Skeletal muscle cell (primary cell): ENCODE measurements around the gene NLRP9.

Source experiments
- DNase-seq: peaks from one replicate; pipeline ENCODE4 v3.0.0-alpha.2; 2010; ENCODE audit warnings: low read depth
- H3K4me3 ChIP-seq: 2 replicates; pipeline ENCODE4 v1.5.1; 2011; ENCODE audit warnings: low read depth, mild to moderate bottlenecking, control low read depth, low read length, moderate library complexity

The NLRP9 gene

DNA sequence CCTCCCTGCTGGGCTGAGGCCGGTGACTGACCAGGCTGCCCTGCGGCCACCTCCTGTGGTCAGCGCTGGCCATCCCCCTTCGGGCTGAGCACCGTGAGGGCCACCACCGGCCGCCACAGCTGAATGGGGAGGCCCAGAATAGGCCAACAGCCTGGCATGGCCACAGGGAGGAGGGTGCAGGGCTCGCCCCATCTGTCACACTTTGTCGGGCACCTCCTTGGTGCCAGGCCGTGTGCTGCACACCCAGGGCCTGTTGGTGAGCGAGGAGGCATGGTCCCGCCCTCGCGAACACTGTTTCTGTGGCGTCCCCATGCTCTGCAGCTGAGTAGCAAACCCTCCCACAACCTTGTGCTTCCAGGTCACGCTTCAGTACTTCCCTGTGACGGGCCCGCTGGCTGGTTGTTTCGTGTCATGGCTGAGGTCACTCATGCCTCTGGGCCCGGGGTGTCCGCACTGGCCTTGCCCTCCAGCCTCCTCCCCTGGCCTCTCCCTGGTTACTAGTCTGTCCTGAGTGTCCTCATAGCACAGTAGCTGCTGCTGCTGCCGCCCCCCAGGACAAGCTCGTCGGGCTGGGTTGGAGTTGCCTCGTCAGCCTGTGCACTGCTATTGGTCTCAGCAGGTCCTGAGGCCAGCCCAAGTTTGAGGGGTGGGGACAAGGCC is 48.0 kb downstream of the NLRP9 start:
- DNase-seq, result no peak
- no peak overlapping the region for H3K4me3 ChIP-seq

DNA sequence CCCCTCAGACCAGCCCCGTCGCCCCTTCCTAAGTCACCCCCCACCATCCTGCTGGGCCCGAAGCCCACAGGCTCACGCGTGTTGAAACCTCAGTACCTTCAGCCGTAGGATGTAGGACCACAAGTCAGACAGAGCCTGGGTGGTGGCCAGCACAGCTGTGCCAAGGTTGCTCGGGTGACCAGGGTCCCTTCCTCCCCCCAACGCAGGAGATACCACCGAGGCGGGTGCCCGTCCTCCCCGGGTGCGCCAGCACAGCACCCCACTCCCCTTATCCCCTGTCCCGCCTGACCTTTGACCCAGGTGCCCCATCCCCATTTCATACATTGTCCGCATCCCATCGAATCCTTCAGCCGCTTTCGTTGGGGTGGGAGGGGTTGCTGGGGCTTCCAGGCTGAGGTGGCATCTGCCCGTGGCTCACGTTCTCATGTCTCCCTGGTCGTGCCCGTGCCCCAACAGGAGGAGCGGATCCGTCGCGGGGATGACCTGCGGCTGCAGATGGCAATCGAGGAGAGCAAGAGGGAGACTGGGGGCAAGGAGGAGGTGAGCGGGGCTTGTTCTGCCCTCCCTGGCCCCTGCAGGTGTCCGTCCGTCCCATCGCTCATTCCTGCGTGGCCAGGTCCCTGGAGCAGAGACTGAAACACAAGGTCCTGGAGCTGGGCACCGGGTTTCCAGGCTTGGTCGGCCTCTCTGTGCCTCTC is 48.6 kb downstream of the NLRP9 start:
- DNase-seq, result no peak
- H3K4me3 ChIP-seq, result no peak overlapping the region

DNA sequence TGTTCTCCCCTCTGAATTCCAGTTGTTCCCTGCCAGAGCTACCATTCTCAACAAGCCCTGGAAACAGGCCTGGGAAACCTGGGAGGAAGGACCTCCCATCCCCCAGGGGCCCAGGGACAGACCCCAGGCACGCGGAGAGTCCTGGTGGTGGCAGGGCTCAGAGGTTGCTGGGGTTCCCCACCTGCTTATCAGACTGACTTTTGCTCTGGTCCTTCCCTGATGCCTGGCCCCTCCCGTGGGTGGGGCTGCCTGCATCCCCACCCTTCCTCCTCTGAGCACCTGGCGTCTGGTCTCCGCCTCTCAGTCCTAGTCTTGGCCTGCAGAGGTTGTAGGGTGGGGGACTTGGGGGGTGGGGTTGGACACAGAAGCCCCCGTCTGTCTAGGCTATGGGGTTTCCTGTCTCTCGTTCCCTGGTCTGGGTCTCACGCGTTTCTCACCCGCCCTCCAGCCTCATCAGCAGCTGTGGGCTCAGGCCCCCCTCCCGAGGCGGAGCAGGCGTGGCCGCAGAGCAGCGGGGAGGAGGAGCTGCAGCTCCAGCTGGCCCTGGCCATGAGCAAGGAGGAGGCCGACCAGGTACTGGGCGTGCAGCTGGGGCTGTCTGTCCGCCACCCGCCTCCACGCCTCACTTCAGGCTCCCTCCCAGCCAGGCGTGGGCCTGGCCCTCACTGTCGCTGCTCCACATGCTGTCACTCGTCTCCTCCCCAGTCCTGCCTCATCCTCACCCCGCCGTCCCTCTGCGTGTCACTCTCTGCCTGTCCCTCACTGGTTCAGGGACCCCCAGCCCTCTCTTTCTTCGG is 49.6 kb downstream of the NLRP9 start:
- no peak overlapping the region for H3K4me3 ChIP-seq
- DNase-seq, result no peak

DNA sequence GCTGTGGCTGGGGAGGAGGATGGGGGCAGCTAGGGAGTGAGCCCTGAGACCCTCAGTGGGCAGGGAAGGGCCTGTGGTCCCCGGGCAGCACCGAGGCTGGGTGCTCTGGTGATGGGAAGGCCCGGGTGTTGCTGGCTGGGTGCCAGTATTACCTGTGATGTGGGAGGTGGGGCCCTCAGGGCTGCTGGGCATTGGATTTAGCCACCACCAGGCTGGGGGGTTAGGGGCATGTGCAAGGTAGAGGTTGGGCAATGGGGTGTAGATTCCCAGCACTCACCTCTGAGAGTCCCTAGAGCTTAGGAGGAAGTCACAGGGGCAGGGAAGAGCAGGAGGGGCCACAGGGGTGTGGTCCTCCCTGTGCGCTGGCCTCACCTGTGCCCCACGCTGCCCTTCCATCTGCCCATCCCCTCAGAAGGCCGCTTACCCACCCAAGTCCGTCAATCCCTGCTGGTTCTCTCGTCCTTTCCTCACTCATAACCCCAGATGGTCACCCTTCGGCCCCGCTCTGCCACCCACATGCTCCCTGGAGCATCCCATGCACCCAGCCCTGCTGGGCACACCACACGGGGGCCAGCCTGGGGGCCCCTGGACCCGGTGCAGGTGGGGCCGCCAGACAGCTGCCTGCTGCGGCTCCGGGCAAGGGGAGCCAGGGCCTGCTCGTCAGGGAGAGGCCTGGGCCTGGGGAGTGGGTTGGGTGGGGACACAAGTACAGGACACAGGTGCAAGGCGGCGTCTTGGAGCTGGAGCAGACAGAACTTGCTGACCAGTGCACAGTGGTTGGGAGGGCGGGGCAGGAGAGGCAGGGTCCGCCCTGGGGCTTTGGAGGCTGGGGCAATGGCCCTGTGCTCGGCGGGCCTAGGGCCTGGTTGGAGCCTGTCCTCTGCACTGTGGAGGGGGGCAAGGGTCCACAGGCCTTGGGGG is 50.7 kb downstream of the NLRP9 start:
- H3K4me3 ChIP-seq, result no peak overlapping the region
- no peak for DNase-seq

DNA sequence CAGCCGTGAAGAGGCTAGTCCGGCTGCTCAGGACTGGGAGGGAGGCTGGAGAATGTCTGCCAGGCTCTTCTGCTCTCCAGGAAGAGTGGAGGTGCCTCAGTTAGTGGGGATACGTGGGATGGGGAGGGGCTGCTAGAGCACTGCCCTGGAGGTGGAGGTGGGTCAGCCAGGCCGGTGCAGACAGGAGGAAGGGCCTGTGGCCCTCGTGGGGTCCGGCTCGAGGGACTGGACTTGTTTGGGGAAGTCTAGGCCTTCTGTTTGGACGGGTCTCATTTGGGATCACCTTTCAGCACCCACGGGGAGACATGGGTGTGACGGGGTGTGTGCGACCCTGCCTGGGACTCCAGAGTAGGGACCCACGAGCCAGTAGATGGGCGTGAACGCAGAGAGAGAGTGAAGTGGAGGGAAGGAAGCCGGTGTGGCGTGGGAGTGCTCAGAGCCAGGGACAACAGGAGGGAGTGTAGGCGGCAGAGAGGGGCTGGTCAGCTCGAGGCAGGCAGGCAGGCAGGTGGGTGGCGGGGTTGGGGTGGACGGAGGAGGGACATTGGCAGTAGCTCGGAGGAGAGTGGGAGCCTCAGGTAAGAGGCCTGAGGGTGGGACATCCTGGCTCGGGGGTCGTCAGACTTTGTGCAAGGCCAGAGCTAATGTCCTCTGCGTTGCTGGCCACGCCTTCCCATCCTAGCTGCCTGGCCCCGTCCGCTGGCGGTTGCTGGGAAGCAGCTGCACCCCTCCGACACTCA is 51.7 kb downstream of the NLRP9 start:
- no peak overlapping the region for H3K4me3 ChIP-seq
- DNase-seq, result no peak

DNA sequence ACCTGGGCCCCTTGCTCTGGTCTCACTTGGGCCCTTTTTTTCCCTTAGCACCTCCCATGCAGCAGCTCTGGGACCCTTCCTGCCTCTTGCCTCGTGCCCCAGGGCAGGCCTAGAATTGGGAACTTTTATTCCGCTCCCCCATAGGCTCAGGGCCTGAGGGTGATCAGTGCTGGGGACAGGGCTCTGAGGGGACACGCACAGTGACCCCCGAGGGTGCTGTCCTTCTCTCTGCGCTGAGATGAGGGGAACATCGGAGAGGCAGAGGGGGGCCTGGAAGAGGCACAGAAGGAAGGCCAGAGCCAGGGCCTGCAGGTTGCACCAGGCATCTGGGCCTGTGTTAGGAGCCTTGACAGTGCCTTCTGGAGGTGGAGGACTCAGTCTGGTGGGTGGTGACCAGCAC is 52.4 kb downstream of the NLRP9 start:
- no peak for DNase-seq
- H3K4me3 ChIP-seq, result no peak overlapping the region

DNA sequence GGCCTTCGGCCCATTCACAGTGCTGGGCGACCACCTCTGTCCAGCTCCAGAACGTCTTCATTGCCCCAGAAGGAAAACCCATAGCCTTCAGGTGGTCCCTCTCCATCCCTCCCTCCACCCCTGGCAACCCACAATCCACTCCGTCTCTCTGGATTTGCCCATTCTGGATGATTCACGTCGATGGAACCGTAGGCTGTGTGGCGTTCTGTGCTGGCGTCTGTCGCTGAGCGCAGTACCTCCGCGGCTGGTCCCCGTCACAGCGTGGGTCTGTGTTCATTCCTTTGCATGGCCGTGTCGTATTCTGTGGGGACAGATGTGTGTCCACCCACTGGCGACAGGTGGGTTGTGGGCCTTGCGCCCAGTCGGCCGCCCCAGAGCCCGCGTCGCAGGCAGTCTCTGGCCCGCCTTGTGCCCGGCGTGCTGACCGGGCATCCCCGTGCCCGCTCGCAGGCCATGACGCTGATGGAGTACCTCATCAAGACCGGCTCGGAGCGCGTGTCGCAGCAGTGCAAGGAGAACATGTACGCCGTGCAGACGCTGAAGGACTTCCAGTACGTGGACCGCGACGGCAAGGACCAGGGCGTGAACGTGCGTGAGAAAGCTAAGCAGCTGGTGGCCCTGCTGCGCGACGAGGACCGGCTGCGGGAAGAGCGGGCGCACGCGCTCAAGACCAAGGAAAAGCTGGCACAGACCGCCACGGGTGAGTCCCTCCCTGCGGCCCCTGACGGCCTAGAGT is 53.1 kb downstream of the NLRP9 start:
- no peak overlapping the region for H3K4me3 ChIP-seq
- no peak for DNase-seq

DNA sequence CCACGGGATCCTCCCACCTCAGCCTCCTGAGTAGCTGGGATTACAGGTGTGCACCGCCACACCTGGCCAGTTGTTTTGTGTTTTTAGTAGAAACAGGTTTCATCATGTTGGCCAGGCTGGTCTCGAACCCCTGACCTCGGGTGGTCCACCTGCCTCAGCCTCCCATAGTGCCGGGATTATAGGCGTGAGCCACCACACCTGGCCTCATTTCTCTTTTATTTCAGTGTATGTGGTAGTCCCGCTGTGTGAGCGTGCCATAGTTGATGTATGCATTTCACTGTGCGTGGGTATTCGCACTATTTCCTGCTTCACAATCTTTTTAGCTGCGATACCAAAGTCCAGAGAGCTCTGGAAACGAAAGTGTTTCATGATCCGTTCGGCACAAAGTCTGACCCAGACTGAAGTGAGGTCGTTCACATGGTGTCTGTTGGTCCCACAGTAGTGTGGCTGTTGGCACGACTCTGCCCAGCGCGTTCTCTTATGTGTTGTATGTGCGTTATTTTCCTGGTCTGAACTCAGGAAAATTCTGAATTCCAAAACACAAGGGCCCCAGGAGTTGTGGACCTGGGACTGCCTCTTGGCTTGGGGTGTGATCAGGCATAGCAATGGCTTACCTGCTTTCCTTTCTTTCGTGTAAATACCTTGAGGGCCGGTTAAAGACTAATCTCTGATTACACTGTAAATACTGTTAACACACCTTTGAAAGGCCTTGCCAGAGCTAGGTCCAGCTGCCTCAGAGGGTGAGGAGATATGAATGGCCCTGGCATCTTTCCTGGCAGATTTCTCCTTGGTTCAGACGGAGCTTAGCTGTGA is 54.5 kb downstream of the NLRP9 start:
- H3K4me3 ChIP-seq, result no peak overlapping the region
- DNase-seq, result no peak

DNA sequence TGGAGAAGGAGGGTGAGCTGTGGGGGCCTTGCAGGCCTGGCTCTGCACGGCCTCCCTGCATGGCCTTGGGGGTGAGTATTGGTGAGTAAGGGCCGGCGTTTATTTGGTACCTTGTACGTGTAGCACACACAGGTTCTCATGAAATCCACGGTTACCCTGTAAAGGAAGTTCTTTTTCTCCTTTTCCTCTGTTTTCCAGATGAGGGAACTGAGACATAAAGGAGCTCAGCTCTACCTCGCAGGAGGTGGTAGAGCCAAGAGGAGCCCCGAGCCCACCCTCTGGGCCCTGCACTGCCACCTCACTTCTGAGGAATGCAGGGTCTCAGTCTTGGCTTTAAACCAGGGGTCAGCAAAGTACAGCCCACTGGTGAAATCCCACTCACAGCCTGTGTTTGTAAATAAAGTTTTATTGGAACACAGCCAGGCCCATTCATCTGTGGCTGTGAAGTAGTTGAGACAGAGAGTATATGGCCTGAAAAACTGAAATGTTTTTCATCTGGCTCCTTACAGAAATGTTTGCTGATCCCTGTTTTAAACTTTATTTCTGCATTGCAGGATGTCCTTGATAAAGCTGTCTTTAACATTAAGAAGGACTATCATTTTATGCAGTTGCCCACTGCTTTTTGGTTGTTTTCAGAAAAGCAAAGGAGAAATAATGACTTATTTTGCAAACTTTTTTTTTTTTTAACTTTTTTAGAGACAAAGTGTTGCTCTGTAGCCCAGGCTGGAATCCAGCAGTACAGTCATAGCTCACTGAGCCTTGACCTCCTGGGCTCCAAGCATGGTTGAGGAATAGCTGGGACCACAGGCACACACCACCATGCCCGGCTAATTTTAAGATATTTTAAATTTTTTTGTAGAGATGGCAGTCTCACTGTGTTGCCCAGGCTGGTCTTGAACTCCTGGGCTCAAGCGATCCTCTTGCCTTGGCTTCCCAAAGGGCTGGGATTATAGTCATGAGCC is 56.8 kb downstream of the NLRP9 start:
- H3K4me3 ChIP-seq, result no peak overlapping the region
- no peak for DNase-seq

DNA sequence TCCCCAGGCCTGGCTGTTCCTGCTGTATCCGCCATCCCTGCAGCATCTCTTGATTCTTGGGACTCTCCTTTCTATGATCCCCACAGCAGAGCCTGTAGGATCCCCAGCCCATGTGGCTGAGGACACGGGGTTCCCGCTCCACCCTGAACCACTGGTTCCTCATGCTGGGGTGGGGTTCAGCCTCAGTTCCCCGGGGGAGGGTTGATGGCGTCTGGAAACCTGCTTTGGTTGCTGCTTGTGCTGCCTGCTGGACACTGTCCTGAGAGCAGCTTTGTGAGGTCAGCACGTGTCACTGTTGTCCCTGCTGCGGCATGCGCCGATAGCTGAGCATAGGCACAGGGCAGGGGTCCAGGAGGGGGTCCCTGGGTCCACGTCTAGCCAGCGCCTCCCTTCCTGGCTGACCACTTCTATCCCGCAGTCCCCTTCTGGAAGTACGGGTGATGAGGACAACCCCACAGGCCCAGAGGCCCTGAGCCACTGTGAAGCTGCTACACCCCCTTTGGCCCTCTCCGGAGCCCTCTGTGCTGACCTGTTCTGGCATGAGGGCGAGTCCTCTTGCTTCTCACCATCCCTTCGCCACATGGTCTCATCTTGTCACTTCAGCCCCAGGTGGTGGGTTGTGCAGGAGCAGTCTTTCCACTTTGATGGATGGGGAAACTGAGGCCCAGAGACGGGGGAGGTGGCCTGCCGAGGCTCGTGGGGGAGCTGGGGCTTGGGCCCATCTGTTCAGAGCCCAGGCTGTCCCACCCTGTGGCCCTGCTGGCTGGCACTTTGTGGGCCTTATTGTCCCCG is 57.7 kb downstream of the NLRP9 start:
- H3K4me3 ChIP-seq, result no peak overlapping the region
- DNase-seq, result no peak

DNA sequence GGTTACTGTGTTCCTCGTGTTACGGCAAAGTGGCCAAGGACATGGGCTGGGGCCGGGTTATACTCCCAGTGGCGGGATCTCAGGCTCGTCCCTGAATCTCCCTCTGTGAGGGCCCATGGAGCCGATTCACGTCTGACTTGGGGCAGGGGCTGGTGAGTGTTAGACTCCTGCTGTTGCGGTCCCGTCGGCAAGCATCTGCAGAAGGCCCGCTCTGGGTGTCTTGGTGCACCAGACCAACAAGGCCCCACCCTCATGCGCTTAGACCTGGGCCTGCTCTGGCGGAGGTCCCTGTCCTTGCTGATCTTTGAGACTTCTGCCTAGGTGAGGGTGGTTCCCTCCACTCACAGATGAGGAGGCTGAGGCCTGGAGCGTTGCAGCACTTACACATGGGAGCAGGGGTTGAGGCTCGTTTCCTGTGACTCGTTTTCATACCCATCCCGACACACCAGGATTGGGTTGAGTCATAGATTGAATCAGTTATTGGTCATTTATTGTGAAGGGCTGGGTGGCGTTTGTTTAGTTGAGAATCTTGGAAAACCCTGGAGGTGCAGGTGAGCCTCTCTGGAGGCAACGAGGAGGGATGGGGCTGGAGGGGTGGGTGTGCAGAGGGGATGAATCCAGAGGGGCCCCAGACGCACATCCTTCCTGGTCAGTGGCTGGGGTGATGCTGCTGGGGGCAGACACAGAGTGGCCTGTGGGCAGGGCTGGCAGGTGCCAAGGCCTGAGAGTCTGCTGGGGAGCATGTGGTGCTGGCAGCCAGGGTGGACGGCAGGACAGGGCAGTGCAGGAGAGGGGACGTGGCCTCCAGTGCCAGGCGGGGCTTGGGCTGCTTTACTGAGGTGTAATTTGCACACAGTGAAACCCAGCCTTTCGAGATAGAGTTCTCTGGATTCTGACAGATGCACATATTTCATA is 58.6 kb downstream of the NLRP9 start:
- no peak overlapping the region for H3K4me3 ChIP-seq
- DNase-seq, result no peak

DNA sequence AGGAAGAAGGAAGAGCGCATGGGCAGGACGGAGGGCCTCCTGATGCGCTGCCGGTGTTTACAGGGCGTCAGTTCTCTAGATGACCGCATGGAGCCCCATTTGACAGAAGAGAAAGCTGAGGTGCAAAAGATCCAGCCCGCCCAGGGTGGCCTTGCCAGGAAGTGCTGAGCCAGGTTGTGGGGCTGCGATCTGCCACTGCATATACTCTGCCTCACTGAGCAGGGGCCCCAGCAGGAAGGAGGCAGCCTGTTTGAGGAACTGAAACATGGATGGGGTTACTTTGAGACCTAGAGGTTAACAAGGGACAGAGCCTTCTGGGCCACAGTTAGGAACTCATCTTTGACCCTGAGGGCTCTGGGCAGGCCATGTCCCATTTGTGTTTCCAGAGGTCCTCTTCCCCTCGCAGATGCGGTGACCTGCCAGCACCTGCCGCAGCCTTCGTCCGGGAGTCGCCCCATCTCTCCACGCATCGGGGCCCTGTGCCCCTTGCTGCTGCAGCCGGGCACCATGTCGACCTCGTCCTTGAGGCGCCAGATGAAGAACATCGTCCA is 60.0 kb downstream of the NLRP9 start:
- no peak for DNase-seq
- H3K4me3 ChIP-seq, result no peak overlapping the region

DNA sequence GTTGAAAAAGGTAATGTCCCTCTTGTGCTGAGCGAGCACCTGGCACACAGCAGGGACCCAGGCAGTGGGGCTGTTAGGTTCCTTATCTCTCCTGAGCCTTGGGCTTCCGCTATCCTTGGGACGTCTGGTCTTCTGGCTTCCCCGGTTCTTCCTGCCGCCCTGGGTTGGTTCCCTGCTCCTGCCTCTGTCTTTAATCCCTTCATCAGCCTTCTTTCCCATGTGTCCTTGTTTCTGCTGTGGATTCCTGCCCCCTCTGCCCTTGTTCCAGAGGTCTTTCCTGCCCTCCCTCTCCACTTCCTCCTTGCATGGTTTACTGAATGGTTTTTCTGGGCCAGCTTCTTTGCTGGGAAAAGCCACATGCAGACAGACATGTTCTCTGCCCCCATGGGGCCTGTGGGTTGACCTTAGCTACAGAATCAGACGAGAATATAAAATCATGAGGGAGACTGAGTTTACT is 60.6 kb downstream of the NLRP9 start:
- H3K4me3 ChIP-seq, result no peak overlapping the region
- DNase-seq, result no peak

DNA sequence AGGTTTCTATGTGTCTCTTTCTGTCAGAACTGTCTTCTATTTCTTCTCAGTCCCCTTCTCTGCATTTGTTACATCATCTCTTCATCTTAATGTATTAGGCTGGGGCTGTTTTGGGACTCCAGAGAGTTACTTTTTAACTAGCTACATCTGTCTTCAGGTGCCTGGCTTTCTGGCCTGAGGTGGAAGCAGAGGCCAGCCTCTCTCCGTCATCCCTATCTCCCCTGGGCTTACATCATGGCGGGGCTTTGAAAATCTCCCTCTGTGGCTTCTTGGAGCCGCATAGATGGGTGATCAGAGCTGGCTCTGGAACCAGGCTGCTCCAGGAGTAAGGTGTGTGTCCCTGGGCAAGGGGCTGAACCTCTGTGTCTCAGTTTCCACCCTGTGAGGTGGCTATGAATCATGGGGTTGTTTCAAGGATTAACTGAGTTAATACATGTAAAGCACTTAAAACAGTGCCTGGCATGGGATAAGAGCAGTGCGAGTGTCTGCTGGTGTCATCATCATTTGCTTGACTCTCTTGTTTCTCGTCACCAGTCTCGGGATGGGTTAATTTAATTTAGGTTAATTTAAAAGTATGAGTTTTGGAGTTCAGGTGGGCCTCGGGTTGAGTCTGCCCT is 61.2 kb downstream of the NLRP9 start:
- H3K4me3 ChIP-seq, result no peak overlapping the region
- no peak for DNase-seq
